GM12865 (cell line): ENCODE results near the gene RPL26.
"Not testable (repeated sequence)": the region's sequence is repeated elsewhere in the genome, so short reads cannot be mapped to it uniquely, and the experiment has no call there.

Source experiments
- DNase-seq: peaks from one replicate; pipeline ENCODE4 v3.0.0; 2010; ENCODE audit warnings: low read depth
- H3K4me3 ChIP-seq: 2 replicates; pipeline ENCODE4 v1.5.1; 2011; ENCODE audit warnings: mild to moderate bottlenecking, low read depth, low read length, control low read depth
- TF ChIP-seq, protein P1 (sequence below): IDR thresholded peaks from 2 replicates; pipeline ENCODE4 v1.5.1; 2011; ENCODE audit warnings: low read length, control low read depth, low read depth, inconsistent platforms; ENCODE audit not compliant: insufficient read depth; ENCODE audit errors: missing control alignments

RPL26 gene

GRCh38 chr17:8387914-8388651, 5.1 kb upstream of the RPL26 start:
- no peak for DNase-seq
- TF ChIP-seq, protein P1, sequence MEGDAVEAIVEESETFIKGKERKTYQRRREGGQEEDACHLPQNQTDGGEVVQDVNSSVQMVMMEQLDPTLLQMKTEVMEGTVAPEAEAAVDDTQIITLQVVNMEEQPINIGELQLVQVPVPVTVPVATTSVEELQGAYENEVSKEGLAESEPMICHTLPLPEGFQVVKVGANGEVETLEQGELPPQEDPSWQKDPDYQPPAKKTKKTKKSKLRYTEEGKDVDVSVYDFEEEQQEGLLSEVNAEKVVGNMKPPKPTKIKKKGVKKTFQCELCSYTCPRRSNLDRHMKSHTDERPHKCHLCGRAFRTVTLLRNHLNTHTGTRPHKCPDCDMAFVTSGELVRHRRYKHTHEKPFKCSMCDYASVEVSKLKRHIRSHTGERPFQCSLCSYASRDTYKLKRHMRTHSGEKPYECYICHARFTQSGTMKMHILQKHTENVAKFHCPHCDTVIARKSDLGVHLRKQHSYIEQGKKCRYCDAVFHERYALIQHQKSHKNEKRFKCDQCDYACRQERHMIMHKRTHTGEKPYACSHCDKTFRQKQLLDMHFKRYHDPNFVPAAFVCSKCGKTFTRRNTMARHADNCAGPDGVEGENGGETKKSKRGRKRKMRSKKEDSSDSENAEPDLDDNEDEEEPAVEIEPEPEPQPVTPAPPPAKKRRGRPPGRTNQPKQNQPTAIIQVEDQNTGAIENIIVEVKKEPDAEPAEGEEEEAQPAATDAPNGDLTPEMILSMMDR = no peak
- H3K4me3 ChIP-seq = no peak overlapping the region

DNA sequence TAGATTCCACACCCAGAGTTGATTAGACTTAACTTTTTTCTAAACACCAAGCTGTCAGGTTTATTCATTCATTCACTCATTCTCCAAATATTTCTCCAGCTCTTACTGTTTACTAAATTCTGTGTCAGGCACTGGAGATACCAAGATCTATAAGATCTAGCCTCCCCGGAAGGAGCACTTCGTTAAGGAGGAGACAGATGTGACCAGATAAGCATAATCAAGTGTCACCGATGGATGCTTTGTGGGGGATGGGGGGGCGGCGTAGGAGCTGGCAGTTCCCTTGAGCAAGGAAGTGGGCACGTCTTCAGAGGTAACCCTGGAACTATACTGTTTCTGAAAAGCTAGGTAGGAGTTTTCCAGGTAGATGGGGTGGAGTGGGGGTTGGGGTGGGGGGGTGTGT, 3.8 kb upstream of the RPL26 start:
- TF ChIP-seq, protein P1 = no peak
- H3K4me3 ChIP-seq = no peak overlapping the region

GRCh38 chr17:8384801-8385378, 1.9 kb upstream of the RPL26 start:
- H3K4me3 ChIP-seq = no peak overlapping the region
- DNase-seq = no peak
- TF ChIP-seq, protein P1 = no peak

More for the DNA sequence above, 3.8 kb upstream of the RPL26 start:
- DNase-seq = no peak

- TF ChIP-seq, protein P1 = no peak
- peak overlapping the region; percentile 90 for H3K4me3 ChIP-seq
- DNase-seq = no peak
Measured at GRCh38 chr17:8382880-8383142, 182 bp downstream of the RPL26 start.

- peak; percentile 31 for DNase-seq
- TF ChIP-seq, protein P1 = no peak
- peak overlapping the region; percentile 90 for H3K4me3 ChIP-seq
Measured at GRCh38 chr17:8382052-8382879, 727 bp downstream of the RPL26 start.

DNA sequence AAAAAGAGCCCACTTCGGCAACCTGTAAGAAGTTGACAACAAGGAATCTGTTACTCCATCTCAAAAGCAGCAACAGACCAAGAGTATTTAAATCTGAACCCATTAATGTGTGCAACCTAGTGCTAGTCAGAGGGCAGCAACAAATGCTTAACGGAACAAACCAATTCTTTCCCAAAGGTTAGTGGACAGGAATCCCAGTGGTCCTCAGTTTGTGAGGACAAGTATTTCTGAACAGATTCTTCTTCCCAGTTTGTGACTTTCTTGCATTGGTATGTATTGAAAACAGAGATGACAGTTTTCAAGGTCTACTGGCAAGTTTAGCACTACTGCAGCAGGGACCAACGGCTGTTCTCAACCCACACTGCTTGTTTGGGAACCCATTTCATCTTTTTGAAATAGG, 2.9 kb downstream of the RPL26 start:
- TF ChIP-seq, protein P1 = no peak
- DNase-seq = no peak
- H3K4me3 ChIP-seq = peak overlapping the region; percentile 90; the same call in 1 of the 2 replicates

DNA sequence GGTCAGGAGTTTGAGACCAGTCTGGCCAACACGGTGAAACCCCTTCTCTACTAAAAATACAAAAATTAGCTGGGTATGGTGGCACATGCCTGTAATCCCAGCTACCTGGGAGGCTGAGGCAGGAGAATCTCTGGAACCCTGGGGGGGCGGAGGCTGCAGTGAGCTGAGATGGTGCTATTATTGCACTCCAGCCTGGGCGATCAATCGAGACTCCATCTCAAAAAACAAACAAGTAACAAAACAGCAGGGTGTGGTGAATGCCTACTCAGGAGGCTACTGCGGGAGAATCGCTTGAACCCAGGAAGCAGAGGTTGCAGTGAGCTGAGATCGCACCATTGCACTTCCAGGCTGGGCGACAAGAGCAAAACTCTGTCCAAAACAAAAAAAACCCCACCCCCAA, 4.9 kb downstream of the RPL26 start:
- DNase-seq = not testable (repeated sequence)

More for the DNA sequence above, 4.9 kb downstream of the RPL26 start:
- H3K4me3 ChIP-seq = not testable (repeated sequence)
